ENCODE results near the gene ACOX3.
A peak's percentile ranks its signal among the peaks of the same experiment; 100 is the strongest.
"Not testable (repeated sequence)": the region's sequence is repeated elsewhere in the genome, so short reads cannot be mapped to it uniquely, and the experiment has no call there.

ACOX3 gene

DNA sequence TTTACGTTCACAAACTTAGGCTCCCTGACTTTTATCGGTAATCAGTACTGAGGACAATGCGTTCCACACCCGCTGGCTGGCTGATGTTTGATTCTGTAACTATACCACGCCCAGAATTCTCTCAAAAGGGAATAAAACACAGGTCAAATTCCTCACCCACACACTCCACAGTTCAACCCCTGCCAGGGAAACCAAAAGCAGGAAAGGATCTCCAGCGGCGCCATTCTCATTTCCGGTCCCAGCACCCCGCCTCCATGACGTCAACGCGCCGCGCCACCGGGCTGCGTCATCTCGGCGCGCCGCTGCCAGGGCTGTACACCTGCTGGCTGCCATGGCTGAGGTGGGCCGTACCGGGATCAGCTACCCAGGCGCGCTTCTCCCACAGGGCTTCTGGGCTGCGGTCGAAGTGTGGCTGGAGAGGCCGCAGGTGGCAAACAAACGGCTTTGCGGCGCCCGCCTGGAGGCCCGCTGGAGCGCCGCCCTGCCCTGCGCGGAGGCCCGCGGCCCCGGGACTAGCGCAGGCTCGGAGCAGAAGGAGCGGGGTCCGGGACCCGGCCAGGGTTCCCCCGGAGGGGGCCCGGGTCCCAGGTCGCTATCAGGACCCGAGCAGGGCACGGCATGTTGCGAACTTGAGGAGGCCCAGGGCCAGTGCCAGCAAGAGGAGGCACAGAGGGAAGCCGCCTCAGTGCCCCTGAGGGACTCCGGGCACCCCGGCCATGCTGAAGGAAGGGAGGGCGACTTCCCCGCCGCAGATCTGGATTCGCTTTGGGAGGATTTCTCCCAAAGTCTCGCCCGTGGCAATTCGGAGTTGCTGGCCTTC, at the start of gene ACOX3, which contains the start of gene TRMT44:
TSS of gene ACOX3 (minus strand) at position 232 of the 820 bp plus-strand sequence. CDS start 24,202 bp downstream, outside the sequence.
TSS of gene TRMT44 (plus strand) at position 286 of the 820 bp plus-strand sequence. CDS start at position 332, 46 bp downstream.
- DNase-seq, result peak; percentile 93 to 99

DNA sequence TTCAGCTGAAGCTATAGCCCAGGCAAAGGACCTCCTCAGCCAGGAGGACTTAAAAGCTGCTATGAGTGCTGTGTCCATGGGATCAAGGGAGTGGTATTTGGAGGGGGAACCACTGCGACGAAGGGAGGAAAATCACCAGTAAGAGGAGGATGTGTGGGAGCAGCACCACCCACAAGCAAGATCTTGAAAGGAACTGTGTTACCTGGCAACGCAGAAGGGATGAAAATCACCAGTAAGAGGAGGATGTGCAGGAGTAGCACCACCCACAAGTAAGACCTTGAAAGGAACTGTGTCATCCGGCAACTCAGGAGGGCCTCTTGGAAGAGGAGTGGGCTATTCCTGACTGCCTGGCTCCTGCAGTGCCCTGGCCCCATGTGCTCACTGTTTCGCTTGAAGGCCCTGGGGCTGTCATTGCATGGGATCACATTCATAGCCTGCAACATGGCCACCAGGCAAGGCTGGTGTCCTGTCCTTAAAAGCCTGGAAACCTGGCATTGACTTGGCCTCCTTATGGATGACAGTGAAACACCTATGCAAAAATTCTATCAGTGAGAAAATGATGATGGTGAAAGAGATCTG, 48.4 kb upstream of the ACOX3 start:
- DNase-seq, result no peak

DNA sequence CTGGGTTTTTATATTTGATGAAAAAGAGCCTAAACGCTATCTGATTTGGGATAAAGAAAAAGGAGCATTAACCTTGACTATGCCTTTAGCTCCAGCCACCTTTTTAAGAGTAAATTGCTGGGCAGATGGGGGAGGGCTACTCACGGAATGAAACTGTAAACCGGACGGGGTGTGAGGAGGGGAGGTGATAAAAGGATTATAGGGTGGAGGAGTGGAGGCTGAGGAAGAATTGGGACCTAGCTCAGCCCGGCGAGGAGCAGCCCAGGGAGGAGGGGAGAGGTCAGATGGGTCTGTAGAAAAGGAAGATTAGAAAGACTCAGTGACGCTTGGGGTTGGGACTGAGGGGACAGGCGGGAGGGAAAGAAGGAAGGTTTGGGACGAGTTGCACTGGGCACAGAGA, 46.1 kb upstream of the ACOX3 start:
- not testable (repeated sequence) for DNase-seq

DNA sequence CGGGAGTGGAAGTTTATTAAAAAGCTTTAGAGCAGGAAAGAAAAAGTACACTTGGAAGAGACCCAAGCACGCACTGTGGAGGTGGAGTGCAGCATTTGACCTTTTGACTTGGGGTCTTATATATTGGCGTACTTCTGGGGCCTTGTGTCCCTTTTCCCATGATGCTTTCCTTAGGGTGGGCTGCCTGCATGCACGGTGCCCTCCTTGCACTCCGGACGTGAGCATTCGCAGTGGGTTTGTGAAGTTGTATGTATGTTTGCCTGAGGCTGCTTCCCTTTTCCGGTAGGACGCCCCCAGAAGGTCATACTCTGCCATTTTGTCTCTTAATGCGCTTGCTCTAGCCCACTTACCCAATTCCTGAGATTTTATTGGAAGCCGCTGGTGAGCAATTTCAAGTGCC, 39.7 kb upstream of the ACOX3 start:
- DNase-seq, result no peak

DNA sequence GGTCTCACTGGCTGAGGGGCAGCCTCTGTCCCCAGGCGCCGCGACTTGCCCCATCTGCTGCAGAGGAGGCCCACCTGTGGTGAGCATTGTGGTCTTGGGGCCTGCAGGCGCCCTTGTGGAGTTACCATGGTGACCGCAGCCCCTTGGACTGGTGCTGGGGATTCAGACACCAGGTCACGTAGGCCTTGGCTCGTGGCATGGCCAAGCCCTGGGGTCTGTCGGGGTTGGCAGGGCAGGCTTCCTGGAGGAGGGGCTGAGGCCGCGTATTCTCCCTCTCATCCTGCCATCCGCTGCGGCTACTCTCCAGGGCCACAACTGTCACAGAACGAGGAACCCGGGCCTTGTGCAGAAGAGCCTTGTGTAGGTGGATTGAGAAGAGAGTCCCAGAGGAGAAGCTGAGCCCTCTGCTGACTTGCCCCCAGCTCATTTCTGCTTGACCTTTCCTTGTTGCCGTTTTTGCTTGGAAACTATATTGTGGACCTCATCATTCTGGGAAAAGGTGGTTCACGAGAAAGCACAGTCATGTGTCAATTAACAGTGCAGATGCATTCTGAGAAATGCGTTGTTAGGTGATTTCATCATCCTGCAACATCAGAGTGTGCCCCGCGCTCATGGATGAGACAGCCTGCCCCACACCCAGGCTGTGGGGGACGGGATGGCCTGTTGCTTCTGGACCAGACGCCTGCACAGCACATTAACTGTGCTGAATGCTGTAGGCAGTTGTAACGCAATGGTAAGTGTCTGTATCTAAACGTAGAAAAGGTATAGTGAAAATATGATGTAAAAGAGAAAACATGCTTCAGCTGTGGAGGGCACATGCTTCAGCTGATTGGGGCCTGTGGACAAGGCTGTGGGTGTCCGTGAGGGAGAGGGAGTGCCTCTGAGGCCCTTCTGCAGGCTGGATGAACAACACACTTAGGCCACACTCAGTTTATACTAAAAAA, 38.5 kb upstream of the ACOX3 start:
- DNase-seq, result no peak

DNA sequence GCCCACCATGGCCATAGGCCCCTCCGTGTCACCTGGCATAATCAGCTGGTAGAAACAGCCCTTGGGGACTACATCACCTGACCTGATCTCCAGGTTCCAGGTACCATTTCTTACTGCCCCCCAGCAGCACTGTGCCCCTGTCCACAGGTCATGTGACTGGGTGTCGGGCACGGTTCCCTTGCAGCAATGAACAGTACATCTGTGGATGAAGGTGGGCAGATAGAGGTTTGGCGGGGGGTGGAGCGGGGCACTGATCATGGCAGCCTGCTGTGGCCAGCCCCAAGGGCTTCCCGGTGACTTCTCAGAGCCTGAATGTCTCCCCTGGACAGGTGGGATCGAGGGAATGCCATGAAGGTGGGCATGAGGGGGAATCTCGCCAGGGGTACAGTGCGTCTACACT, 37.8 kb upstream of the ACOX3 start:
- no peak for DNase-seq

DNA sequence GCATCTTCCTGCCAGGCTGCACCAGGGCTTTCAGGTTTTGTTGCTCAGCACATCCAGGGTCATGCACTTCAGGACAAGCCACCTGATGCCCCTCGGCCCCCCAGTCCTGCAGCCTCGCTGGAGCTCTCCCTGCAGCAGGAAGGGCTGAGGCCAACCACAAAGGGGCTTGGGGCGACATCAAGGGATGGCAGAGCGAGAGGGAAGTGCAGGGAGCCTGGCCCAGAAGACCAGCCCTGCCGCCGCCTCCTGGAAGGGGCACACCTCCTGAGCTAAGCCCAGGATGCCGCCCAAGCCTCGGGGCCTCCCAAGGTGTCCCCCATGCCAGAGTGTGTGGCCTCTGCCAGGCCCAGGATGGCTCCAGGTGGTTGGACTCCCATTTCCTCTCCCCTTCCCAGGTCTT, 37.2 kb upstream of the ACOX3 start:
- DNase-seq, result no peak

DNA sequence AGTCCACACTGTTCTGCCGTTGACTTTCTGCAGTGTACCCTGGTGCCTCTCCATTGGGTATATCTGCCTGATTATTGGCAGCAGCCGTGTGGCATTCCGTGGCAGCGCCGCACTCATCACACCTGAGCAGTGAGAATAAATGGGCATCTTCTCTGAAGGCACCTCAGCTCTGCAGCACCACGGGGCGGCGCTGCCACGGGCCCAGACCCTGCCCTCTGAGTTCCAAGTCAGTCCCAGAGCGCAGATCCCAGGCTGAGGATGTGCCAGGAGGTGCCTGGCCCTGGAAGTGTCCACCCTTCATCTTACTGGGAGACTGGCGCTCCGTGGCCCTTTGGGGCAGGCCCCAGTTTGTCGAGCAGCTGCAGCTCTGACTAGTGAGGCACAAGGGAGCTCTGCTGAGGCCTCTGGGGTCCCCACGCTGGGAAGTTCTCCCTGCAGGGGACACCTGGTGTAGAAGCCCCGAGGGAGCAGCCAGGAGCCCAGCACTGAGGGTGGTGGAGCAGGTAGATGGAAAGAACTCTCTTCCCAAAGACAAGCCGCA, 36.6 kb upstream of the ACOX3 start:
- DNase-seq, result no peak

DNA sequence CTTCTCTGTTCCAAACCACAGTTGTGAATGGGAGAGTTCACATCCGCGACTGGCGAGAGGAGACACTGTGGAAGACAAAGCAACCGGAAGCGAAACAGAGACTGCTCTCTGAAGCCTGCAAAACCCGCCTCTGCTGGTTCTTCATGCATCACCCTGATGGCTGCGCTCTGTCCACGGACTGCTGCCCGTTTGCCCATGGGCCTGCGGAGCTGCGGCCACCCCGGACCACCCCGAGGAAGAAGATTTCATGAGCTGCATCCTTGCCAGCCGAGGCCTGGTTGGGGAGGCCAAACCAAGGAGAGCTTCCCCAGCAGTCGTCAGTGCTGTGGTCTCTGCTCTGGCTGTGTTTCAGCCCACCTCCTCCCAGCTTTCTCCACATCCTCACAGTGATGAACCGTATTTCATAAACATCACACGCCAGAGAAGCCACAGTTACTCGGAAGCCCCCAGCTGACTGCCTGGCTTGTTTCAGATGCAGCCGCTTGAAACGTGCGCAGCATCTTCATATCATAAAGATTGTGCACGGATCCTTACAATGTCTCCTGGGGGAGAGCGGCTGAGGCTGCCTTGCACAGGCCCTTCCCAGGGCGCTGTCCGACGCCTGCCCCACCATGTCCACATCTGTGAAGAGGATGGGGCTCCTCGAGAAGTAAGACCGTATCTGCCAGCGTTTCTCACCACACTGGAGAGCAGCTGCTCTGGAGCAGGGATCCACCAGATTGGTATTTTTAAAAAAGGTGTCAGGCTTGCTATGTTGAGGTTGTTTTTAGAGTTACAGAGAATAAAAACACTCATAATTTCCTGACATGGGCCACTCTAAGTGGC, 35.4 kb upstream of the ACOX3 start:
- no peak for DNase-seq

DNA sequence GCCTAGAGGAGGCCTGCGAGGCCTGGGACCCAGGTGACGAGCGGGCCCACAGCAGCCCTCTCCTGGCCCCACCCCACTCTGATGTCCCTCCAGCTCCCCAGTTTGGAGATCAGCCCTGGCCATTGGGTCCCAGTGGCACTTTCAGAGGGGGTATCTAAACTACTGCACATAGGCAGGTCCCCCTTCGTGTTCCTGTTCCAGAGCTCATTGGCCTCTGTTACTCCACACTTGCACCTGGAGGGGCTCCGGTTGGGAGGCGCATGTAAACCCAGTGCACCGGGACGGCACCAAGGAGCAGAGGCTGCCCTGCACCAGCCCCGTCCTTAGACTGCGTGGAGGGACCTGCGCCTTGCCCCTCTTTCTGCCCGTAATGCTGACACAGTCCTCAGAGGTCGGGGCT, 34.3 kb upstream of the ACOX3 start:
- no peak for DNase-seq

DNA sequence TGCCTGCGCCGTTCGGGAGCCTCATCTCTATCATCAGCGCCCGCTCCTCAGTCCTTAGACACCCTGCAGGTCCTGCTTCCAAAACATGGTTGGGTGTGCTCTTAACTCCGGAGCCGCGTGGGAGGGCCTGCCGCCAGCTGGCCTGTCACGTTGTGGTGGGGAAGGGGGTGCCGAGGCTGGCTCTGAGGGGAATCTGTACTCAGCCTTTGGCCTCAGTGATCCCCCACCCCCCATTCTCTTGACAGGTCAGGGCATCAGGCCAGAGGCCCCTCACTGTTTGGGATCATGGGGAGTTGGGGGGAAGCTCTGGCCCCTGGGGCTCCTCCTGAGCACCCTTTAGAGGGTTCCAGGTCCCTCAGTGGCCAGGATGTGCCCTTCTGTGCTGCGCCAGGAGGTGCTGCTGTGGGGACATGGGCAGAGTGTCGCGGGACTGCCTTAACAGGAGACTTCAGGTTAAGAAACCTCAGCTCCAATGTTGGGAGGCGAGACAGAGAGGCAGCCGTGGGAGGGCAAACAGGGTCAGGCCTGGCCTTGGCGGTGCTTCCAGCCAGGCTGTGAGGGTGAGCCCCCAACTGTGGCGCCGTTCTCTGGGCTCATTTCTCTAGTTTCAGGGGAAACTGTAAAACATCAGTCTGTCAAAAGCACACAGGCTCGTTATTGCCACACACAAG, 33.5 kb upstream of the ACOX3 start:
- no peak for DNase-seq

DNA sequence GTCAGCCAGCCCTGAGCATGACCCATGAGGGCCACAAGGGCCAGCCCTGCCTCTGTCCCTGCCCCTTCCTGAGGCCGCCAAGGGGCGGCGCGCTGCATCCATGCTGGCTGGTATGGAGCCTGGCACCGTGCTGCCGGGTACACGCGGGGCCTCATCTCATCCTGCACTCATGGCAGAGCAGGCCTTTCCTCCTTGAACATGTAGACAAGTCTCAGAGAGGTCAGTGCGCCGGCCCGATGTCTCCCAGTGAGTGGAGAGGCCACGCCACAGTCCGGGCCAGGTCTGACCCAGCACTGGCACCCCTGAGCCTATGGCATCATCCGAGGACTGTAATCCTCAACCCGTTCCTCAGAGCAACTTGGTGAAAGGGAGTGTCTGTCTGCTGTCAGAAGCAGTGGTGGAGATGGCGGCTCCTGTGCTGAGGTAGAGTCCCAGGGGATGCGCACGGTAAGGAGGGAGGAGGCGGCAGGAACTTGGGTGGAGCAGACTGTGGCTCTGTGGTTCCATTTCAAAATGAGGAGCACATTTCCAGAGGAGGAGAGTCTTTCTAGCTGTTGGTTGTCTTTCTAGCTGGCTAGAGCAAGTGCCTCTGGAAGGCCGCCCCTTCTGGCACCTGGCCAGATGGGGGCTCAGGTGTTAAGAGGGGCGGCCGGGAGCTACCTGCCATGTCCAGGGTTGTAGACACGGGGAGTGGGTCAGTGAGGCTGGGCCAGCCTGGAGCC, 32.8 kb upstream of the ACOX3 start:
- DNase-seq, result no peak

DNA sequence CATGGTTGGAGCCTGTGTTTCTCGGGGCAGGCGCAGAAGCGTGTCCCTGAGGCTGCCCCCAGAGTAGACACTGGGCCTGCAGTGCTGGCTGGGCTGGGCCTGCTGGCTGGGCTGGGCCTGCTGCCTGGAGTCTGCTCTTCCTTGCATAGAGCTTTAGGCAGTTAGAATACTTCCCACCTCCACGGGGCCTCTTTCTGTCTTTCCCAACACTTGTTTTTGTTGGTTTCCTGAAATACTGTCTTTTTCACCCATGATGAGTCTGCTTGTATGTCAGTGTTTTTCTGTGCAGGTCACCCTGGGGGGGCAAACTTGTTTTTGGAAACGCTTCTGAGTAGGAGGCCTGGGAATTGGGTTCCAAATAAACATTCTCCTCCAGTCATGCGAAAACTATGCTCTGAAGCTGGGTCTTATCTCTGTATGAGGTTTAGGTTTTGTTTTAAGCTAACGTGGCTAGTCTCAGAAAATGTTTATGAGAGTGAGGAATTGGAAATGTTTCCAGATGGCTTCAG, 32.2 kb upstream of the ACOX3 start:
- DNase-seq, result no peak

DNA sequence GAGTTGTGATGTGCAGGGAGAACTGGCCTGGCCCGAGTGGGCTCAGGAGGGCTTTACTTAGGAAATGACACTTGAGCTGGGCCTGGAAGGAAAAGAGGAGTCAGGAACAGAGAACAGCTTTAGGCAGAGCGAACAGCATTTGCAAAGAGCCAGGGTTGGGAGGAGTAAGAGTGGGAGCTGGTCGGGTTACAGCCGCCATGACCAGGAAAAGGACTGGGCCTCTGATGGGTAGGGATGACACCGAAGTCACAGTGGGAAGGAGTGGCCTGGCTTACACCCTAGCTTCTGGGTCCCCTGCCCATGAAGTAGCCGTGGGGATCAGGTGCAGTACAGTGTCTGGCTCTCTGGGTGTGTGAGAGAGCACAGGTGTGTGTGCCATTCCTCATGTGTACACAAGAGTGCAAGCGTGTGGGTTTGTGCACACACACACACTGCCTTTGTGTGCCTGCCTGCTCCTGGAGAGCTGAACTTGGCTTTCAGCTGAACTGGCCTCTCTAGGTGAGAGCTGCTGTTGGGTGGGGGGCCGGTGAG, 31.7 kb upstream of the ACOX3 start:
- DNase-seq, result no peak

DNA sequence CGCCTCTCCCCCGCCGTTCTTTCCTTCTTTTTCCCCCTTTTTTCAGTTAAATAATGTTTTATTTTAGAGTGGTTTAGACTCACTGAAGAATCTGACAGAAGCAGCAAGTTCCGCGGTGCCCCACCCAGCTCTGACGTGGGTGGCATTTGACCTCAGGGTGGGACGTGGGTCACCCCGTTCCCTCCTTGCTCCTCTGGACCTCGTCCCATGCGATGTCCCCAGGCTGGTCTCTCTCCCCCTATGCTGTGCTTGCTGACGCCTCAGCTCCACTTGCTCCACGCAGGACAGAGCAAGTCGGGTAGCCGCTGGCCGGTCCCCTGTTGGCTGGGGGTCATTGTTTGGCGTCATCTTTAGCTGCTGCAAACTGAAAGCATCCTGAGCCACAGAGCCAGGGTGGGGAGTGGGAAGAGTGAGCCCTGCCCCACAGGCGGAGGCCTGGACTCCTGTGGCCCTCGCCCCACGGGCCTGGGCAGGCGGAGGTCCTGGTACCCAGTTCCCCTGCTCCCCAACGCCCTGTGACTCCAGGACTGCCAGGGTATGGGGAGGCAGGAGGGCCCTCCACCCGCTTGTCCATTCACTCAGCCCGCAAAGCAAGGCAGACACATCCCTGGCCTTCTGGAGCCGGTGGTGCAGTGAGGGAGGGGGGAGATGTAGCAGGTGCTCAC, 30.8 kb upstream of the ACOX3 start:
- DNase-seq, result no peak

DNA sequence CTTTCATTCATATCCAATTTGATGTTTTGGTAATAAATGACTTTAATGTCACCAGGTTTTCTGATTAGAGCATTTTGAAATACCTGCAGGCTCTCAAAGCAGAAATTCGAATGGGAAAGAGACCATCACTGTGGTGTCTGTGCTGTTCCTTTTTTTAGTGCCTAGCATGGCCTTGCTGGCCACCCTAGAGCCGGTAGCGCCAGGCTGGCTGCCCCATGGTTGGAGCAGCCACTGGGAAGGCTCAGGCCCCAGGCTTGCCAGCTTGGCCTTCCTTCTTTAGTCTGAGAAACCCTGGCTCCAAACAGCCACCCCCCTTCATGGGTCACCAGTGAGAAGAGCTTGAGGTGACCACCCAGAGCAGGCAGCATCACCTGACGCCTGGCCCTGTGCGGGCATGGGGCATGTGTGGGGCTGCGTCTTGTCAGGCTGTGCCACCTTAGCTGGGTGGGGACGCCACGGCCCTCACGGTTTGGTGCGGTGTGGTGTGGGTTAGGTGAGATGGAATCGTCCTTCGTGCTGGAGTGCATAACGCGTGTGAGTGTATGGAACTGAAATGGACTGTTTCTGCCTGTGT, 30.0 kb upstream of the ACOX3 start:
- DNase-seq, result no peak

DNA sequence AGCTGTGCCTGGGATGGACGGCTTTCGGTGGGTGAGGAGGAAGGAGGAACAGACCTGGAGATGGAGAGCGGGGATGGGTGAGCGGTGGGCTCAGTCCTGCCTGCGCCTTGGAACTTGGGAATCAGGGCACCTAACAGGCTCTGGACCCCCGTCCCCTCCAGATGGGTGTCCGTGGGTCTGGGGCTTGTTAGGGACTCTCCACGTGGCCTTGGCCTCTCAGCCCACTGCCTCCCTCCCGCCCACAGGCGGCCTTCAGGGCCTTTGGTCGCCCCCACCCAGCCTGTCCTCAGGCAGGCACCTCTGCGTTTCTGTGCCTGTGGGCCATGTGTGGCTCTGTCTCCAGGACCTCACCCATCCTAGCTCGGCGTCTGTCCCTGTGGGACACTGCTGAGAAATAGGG, 29.0 kb upstream of the ACOX3 start:
- no peak for DNase-seq

DNA sequence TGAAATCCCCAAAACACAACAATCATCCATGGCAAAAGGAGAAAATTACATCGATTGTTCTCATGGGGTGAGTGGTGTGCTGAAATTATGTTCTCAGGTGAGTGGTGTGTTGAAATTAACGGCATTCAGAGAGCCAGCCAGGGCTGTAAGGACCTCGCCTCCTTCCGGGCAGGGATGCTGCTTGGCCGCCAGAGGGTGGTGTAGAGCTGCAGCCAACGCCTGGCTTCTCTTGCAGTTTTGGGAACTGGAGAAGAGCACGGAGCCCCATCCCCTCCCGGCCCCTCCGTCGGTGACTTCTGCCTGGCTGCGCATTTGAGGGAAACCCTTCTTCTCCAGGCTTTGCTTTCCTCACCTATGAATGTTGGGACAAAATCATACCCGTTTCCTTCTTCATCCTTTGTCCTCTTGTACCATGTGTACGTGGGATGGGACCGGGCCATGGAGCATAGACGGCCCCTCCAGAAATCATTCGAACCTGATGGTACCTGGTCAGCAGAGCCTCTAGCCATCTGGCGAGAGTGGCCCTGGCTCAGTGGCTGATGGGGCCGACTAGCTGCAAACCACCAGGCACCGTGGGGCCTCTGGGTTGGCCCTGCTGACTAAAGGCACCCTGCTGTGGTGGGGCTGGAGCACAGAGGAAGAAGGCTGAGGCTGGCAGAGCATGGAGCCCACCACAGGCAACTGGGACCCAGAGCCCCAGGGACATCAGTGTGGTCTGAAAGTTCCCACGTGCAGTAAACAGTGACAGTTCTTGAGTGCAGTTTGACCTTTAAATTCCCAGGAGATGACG, 28.4 kb upstream of the ACOX3 start:
- peak; percentile 6 to 52 for DNase-seq

DNA sequence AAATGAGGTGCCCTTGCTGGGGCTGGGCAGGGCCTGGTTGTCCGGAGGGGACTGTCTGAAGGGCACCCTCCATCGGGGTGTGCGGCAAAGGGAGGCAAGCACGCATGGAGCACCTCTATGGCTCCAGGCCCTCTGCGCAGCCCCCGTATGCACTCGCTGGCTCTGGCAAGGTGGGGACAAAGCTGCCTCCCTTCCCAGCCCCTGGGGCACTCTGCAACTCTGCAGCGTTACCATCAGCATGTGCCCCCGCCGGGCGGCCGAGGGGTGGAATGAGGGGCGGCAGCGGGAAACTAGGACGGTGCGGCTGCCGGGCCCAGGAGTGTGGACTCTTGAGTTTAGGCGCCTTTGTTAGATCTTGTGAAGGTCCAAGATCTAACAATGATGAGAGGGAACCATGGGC, 26.5 kb upstream of the ACOX3 start:
- no peak for DNase-seq

Measured in inflammatory macrophage treated with lipopolysaccharide for 1 hour (primary cell).